Measurements from ENCODE around the gene SGO2. TPM values are rescaled to one million over a fixed set of nuclear protein-coding genes. Genes with fewer than 3 reads are reported as not detected.

The SGO2 gene
- total and polyA plus RNA-seq, 2 donors (not counting 3 experiments of a cell fraction or from before 2014, with no cell fraction given): 1.7 to 20.5 TPM

DNA sequence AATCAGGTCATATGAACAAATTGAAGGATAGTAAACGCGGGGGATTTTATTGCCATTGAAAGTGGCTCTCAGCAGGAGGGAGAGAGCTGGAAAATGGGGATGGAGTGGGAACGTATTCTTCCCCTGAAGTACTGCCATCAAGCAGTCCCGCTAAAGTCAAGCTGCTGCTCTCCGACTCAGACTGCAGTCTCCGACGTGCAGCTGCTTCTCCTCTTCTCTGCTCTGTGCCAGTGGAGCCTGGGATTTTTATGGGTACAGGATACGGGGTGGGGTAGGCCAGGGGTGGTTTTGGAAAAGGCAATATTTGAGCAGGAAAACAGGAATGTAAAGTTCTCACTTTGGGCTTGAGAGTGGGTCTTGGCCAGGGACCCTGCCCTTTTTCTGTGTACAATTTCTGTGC, 49.2 kb upstream of the SGO2 start:
- Histone ChIP-seq H4K20me1 (replicated peaks; ENCODE audit: control insufficient read depth, extremely low read depth, insufficient read depth, low read length) (no peaks in the 10 kb centered on the region), H3K4me1 (ENCODE audit: control insufficient read depth, extremely low read depth, insufficient read depth, low read length) (no peaks in the 10 kb centered on the region), H3K4me2 (ENCODE audit: insufficient read depth, low read length) (no peak overlapping the region), H2AFZ (ENCODE audit: low read depth, low read length) (no peak overlapping the region), H3K79me2 (ENCODE audit: control insufficient read depth, insufficient read depth, low read length) (no peaks in the 10 kb centered on the region), H3K9me1 (replicated peaks; ENCODE audit: control insufficient read depth, extremely low read depth, insufficient read depth, low read length) (no peaks in the 10 kb centered on the region), H3K27me3 (ENCODE audit: control insufficient read depth in 2 of 2, insufficient read depth in 2 of 2, low read length in 2 of 2) (no peaks in the 10 kb centered on the region), H3K4me3 (replicated peaks in 1 of 3; ENCODE audit: insufficient read depth in 1 of 3, low read depth in 1 of 3, low read length in 3 of 3) (no peak overlapping the region), H3K27ac (ENCODE audit: insufficient read depth, low read depth, low read length) (no peak overlapping the region), H3K9ac (replicated peaks; ENCODE audit: extremely low read depth, insufficient read depth, low read length) (no peak overlapping the region), H3K9me3 (replicated peaks; ENCODE audit: control insufficient read depth, insufficient read depth, low read length) (no peaks in the 10 kb centered on the region), H3K36me3 (ENCODE audit: control insufficient read depth in 2 of 2, extremely low read depth in 1 of 2, insufficient read depth in 2 of 2, low read length in 2 of 2) (peaks cover 7 to 8% of the 10 kb centered on the region in 2 experiments)
- no TSS peak for BruUV-seq (replicated peaks)
- no peak for TF ChIP-seq GATA2 (IDR thresholded peaks at IDR 0.05; ENCODE audit: insufficient read depth, insufficient read length, low read depth, low read length)
- TF ChIP-seq MAX (IDR thresholded peaks at IDR 0.05; ENCODE audit: insufficient read depth, insufficient read length): no peak
- TF ChIP-seq, protein P1, sequence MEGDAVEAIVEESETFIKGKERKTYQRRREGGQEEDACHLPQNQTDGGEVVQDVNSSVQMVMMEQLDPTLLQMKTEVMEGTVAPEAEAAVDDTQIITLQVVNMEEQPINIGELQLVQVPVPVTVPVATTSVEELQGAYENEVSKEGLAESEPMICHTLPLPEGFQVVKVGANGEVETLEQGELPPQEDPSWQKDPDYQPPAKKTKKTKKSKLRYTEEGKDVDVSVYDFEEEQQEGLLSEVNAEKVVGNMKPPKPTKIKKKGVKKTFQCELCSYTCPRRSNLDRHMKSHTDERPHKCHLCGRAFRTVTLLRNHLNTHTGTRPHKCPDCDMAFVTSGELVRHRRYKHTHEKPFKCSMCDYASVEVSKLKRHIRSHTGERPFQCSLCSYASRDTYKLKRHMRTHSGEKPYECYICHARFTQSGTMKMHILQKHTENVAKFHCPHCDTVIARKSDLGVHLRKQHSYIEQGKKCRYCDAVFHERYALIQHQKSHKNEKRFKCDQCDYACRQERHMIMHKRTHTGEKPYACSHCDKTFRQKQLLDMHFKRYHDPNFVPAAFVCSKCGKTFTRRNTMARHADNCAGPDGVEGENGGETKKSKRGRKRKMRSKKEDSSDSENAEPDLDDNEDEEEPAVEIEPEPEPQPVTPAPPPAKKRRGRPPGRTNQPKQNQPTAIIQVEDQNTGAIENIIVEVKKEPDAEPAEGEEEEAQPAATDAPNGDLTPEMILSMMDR (IDR thresholded peaks at IDR 0.05; ENCODE audit: extremely low read depth in 1 of 2, insufficient read depth in 1 of 2, low read depth in 1 of 2, low read length in 2 of 2): no peak
- TF ChIP-seq JUN (IDR thresholded peaks at IDR 0.05; ENCODE audit: borderline replicate concordance, insufficient read depth, insufficient read length, low read depth): no peak
- no peak for TF ChIP-seq FOS (IDR thresholded peaks at IDR 0.05; ENCODE audit: borderline replicate concordance, insufficient read depth, low read length)
- no peak for TF ChIP-seq POLR2A (IDR thresholded peaks at IDR 0.05; ENCODE audit: low read depth, low read length)
- intact Hi-C loops (cut with micrococcal nuclease) (no loop called here), dilution Hi-C loops (cut with MboI; ENCODE audit: extremely low pct_ligation_motif_present, low sequenced_read_pairs) (no loop called here)
- ChIA-PET POLR2A (no interaction called here), CTCF (interaction anchor here (1.0 to 2.3 kb wide), 4 partner anchors 10 to 503 kb away, joined by 3 to 6 read pairs (median 4); no protein-coding TSS in a partner anchor)
- no peak for FAIRE-seq
- DNase-seq (ENCODE audit: low read depth, low spot score): no peak
